Prostate gland (tissue), 2 donors: ENCODE measurements around the gene SKA2. TPM values are rescaled to one million over a fixed set of nuclear protein-coding genes. Genes with fewer than 3 reads are reported as not detected.
"Not testable (repeated sequence)": the region's sequence is repeated elsewhere in the genome, so short reads cannot be mapped to it uniquely, and the experiment has no call there.

Source experiments
- DNase-seq: peaks from one replicate; pipeline ENCODE4 v3.0.0-alpha.2; 2019; ENCODE audit warnings: low spot score
- H3K27ac ChIP-seq, 2 donors: fragments of 200-600 bp; sonication (generic); 2 replicates each; pipeline ENCODE4 v1.5.1; 2017 to 2019
- H3K27me3 ChIP-seq: fragments of 200-600 bp; sonication (generic); replicated peaks from 2 replicates; pipeline ENCODE4 v1.5.1; 2019; ENCODE audit not compliant: insufficient read depth
- H3K36me3 ChIP-seq, 2 donors: fragments of 200-600 bp; sonication (generic); 1 replicate in 1 of 2; 2 replicates in 1 of 2; pipeline versions ENCODE4 v1.5.1 to v1.8.1; 2017 to 2019
- H3K4me1 ChIP-seq: fragments of 200-600 bp; sonication (generic); replicated peaks from 2 replicates; pipeline ENCODE4 v1.5.1; 2019
- H3K4me3 ChIP-seq, 2 donors: fragments of 200-600 bp; sonication (generic); 2 replicates each; pipeline ENCODE4 v1.5.1; 2017 to 2019
- H3K9me3 ChIP-seq: fragments of 200-600 bp; sonication (generic); 2 replicates; pipeline ENCODE4 v1.5.1; 2017
- CTCF ChIP-seq, 4 experiments: fragments of 200-600 bp in 2 of 4; fragments of 450-650 bp in 2 of 4; sonication (generic) in 2 of 4; IDR thresholded peaks; 1 replicate in 3 of 4; 2 replicates in 1 of 4; pipeline ENCODE4 v1.5.1; 2016 to 2019; ENCODE audit warnings: antibody characterized with exemption in 4 of 4, mild to moderate bottlenecking in 2 of 4, moderate library complexity in 2 of 4
- POLR2A ChIP-seq: fragments of 450-650 bp; IDR thresholded peaks from one replicate; pipeline ENCODE4 v1.6.1; 2016; ENCODE audit warnings: antibody characterized with exemption, mild to moderate bottlenecking
- POLR2AphosphoS5 ChIP-seq: sonication (generic); formaldehyde crosslinking; IDR thresholded peaks from one replicate; pipeline ENCODE4 v1.6.1; 2017; ENCODE audit warnings: antibody characterized with exemption
- WGBS: methylation state at CpG from one replicate; pipeline ENCODE4 v1.1.5; 2018; 5-methylcytosine and 5-hydroxymethylcytosine counted together
- intact Hi-C: fragments of 100-400 bp; cut with DNase I; formaldehyde crosslinking; loops from one replicate; pipeline ENCODE4 v1.14.2; 2022
- total RNA-seq, 2 donors: library from RNA; depleted of rRNA; stranded (reverse); fragments of >200 nt; gene quantifications; one replicate each; pipeline ENCODE4 v1.1.0, GENCODE V29; 2016

SKA2 gene
- total RNA-seq, 2 donors from 2014 or later, result 24.5 to 55.0 TPM

GRCh38 chr17:59094861-59095530 lies 60.0 kb downstream of the SKA2 start:
- Histone ChIP-seq H3K4me3 (no peak overlapping the region), H3K4me1 (no peaks in the 10 kb centered on the region), H3K27me3 (no peaks in the 10 kb centered on the region), H3K9me3 (no peaks in the 10 kb centered on the region), H3K27ac (no peak overlapping the region), H3K36me3 (no peaks in the 10 kb centered on the region)
- intact Hi-C loops, result no loop called here
- TF ChIP-seq POLR2AphosphoS5 (no peak), POLR2A (no peak), CTCF (IDR thresholded peaks at IDR 0.05) (no peak)
- no peak for DNase-seq
- WGBS, result 85% methylated on average over 6 of the region's 6 CpGs

DNA sequence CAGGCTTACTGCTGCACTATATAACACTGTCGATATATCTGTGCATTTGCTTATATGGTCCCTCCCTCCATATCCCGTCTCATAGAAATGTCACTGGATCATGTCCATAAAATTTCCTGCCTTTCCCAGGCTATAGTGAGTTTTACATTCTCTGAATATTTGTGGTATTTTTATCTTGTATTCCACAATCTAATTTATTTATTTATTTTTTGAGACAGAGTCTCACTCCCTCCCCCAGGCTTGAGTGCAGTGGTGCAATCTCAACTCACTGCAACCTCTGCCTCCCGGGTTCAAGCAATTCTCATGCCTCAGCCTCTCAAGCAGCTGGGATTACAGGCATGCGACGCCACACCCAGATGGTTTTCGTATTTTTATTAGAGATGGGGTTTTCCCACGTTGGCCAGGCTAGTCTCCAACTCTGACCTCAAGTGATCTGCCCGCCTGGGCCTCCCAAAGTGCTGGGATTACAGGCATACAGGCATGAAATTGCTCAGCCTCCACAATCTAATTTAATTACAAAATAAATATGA lies 61.2 kb downstream of the SKA2 start:
- Histone ChIP-seq H3K9me3 (no peaks in the 10 kb centered on the region), H3K4me3 (no peak overlapping the region), H3K27ac (no peak overlapping the region), H3K36me3 (no peaks in the 10 kb centered on the region), H3K27me3 (no peaks in the 10 kb centered on the region), H3K4me1 (no peaks in the 10 kb centered on the region)
- 35% methylated on average over 8 of the region's 8 CpGs for WGBS
- no peak for TF ChIP-seq POLR2AphosphoS5
- TF ChIP-seq POLR2A, result no peak
- TF ChIP-seq CTCF (IDR thresholded peaks at IDR 0.05), result no peak
- DNase-seq, result no peak
- intact Hi-C loops, result no loop called here

- Histone ChIP-seq H3K9me3 (no peaks in the 10 kb centered on the region), H3K4me1 (no peaks in the 10 kb centered on the region), H3K4me3 (no peak overlapping the region), H3K36me3 (no peaks in the 10 kb centered on the region), H3K27ac (no peak overlapping the region), H3K27me3 (no peaks in the 10 kb centered on the region)
- WGBS, result 33% methylated on average over 4 of the region's 4 CpGs
- no peak for DNase-seq
- intact Hi-C loops, result no loop called here
- TF ChIP-seq POLR2A (no peak), CTCF (IDR thresholded peaks at IDR 0.05) (no peak), POLR2AphosphoS5 (no peak)
These were observed 61.8 kb downstream of the SKA2 start for GRCh38 chr17:59093145-59093701.

- H3K4me1 ChIP-seq, intact Hi-C loops, H3K36me3 ChIP-seq, H3K9me3 ChIP-seq, DNase-seq, H3K27ac ChIP-seq, H3K4me3 ChIP-seq, H3K27me3 ChIP-seq: not testable (repeated sequence)
- WGBS, result 94% methylated on average over 12 of the region's 12 CpGs
These were observed 64.4 kb downstream of the SKA2 start for GRCh38 chr17:59090593-59090992.

- DNase-seq, result no peak
- no peaks in the 10 kb centered on the region for H3K9me3 ChIP-seq
- H3K36me3 ChIP-seq, result no peaks in the 10 kb centered on the region
- no peak overlapping the region for H3K27ac ChIP-seq
- no peak for TF ChIP-seq POLR2AphosphoS5
- TF ChIP-seq CTCF (IDR thresholded peaks at IDR 0.05), result no peak
- no peak for TF ChIP-seq POLR2A
- no peaks in the 10 kb centered on the region for H3K27me3 ChIP-seq
- H3K4me3 ChIP-seq, result no peak overlapping the region
- WGBS, result 97% methylated on average over 4 of the region's 4 CpGs
- no peaks in the 10 kb centered on the region for H3K4me1 ChIP-seq
- intact Hi-C loops, result no loop called here
These were observed 70.8 kb downstream of the SKA2 start for GRCh38 chr17:59084154-59084553.
